Measurements from ENCODE around the gene ZYX.

DNA sequence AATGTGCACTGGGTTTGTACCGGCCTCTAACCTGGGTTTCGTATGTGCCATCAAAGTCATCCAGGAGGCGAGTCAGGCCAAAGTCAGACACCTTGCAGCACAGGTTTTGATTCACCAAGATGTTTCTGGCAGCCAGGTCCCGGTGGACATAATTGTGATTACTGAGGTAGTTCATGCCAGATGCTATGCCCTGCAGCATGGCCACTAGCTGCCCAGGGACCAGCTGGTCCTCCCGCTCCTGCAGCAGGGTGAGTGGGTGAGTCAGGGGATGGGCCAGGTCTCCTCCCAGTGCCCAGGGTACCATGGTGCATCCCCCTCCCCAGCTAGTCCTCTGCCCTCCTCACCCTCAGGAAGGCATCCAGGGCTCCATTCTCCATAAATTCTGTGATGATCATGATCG is 13.6 kb downstream of the ZYX start:
- TF ChIP-seq CBFB (CRISPR knock-in tag; IDR thresholded peaks at IDR 0.05; ENCODE audit: low read depth) (no peak), ZBTB21 (CRISPR knock-in tag; IDR thresholded peaks at IDR 0.05; ENCODE audit: borderline replicate concordance) (no peak), ZNF512 (CRISPR knock-in tag; IDR thresholded peaks at IDR 0.05; ENCODE audit: borderline replicate concordance) (no peak), ZNF219 (CRISPR knock-in tag; IDR thresholded peaks at IDR 0.05; ENCODE audit: borderline replicate concordance) (no peak), CTCF (IDR thresholded peaks at IDR 0.05) (no peak), USF1 (CRISPR knock-in tag; IDR thresholded peaks at IDR 0.05) (no peak), ZNF263 (CRISPR knock-in tag; IDR thresholded peaks at IDR 0.05; ENCODE audit: low read depth) (no peak), ZNF232 (CRISPR knock-in tag; IDR thresholded peaks at IDR 0.05) (no peak)
- TF ChIP-seq, protein P1, sequence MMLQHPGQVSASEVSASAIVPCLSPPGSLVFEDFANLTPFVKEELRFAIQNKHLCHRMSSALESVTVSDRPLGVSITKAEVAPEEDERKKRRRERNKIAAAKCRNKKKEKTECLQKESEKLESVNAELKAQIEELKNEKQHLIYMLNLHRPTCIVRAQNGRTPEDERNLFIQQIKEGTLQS (CRISPR knock-in tag; conservative IDR thresholded peaks at IDR 0.05) = no peak
- TF ChIP-seq, protein P2, sequence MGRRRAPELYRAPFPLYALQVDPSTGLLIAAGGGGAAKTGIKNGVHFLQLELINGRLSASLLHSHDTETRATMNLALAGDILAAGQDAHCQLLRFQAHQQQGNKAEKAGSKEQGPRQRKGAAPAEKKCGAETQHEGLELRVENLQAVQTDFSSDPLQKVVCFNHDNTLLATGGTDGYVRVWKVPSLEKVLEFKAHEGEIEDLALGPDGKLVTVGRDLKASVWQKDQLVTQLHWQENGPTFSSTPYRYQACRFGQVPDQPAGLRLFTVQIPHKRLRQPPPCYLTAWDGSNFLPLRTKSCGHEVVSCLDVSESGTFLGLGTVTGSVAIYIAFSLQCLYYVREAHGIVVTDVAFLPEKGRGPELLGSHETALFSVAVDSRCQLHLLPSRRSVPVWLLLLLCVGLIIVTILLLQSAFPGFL (CRISPR knock-in tag; IDR thresholded peaks at IDR 0.05; ENCODE audit: borderline replicate concordance) = no peak
- TF ChIP-seq, protein P3, sequence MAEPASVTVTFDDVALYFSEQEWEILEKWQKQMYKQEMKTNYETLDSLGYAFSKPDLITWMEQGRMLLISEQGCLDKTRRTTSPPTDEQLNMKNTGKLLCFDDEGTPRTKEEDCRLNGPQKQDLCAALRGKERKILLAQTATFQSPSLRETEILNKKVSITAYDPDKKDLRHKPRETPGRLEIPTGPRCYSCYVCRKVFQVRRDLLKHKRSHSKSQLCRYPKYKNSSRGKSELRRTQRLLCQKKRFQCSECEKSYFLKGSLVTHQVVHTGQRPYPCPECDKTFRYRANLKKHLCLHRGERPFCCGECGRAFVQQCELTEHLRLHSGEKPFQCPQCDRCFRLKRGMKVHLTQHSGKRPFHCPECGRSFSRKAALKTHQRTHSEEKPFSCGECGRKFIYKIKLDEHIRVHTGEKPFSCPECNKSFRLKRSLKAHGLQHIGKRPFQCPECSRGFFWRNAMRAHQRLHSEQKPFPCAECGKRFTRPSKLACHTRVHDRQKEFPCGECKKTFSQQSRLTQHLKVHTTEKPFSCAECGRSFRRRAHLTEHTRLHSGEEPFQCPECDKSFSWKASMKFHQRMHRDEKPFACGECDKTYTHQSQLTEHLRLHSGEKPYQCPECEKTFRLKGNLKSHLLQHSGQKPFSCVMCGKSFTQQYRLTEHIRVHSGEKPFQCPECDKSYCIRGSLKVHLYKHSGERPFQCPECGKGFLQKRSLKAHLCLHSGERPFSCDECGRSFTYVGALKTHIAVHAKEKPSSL (CRISPR knock-in tag; conservative IDR thresholded peaks at IDR 0.05) = no peak

Measured in WTC11 (cell line).